GM23338 (cell line): ENCODE measurements around the gene DLGAP4. TPM values are rescaled to one million over a fixed set of nuclear protein-coding genes. Genes with fewer than 3 reads are reported as not detected.

Experiments
- ATAC-seq: fragments of 200-7000 bp; cut with Tn5 transposase; 3 replicates; pipeline ENCODE4 v1.9.1; 2020
- DNase-seq: peaks from one replicate; pipeline ENCODE4 v3.0.0-alpha.2; 2015; ENCODE audit warnings: low spot score
- H2AFZ ChIP-seq: fragments of 200-600 bp; sonication (generic); 2 replicates; pipeline ENCODE4 v1.8.0; 2016; ENCODE audit warnings: antibody characterized with exemption, mild to moderate bottlenecking, moderate library complexity
- H3F3A ChIP-seq: fragments of 200-600 bp; sonication (generic); replicated peaks from 2 replicates; pipeline ENCODE4 v1.8.0; 2017; ENCODE audit warnings: antibody characterized with exemption, mixed run types, low read depth
- H3K27ac ChIP-seq: fragments of 200-600 bp; sonication (generic); 2 replicates; pipeline ENCODE4 v1.6.1; 2016; ENCODE audit warnings: low read depth
- H3K27me3 ChIP-seq: fragments of 200-600 bp; sonication (generic); 2 replicates; pipeline ENCODE4 v1.8.0; 2016; ENCODE audit warnings: mild to moderate bottlenecking, mixed run types, moderate library complexity; ENCODE audit not compliant: insufficient read depth
- H3K36me3 ChIP-seq: fragments of 200-600 bp; sonication (generic); 2 replicates; pipeline ENCODE4 v1.8.0; 2016; ENCODE audit warnings: mild to moderate bottlenecking; ENCODE audit not compliant: insufficient read depth
- H3K4me1 ChIP-seq: fragments of 200-600 bp; sonication (generic); 2 replicates; pipeline ENCODE4 v1.8.0; 2016; ENCODE audit warnings: mild to moderate bottlenecking, moderate library complexity; ENCODE audit not compliant: insufficient read depth
- H3K4me2 ChIP-seq: fragments of 200-600 bp; sonication (generic); 2 replicates; pipeline ENCODE4 v1.7.1; 2017; ENCODE audit warnings: mixed run types
- H3K4me3 ChIP-seq: fragments of 200-600 bp; sonication (generic); 2 replicates; pipeline ENCODE4 v1.6.1; 2016; ENCODE audit warnings: mixed run types
- H3K79me2 ChIP-seq: fragments of 200-600 bp; sonication (generic); replicated peaks from 2 replicates; pipeline ENCODE4 v1.8.0; 2017; ENCODE audit warnings: mild to moderate bottlenecking; ENCODE audit not compliant: insufficient read depth
- H3K9me2 ChIP-seq: fragments of 200-600 bp; sonication (generic); 2 replicates; pipeline ENCODE4 v1.8.0; 2017; ENCODE audit not compliant: insufficient read depth
- H4K20me1 ChIP-seq: fragments of 200-600 bp; sonication (generic); replicated peaks from 2 replicates; pipeline ENCODE4 v1.8.0; 2017; ENCODE audit warnings: mild to moderate bottlenecking; ENCODE audit not compliant: insufficient read depth
- H3K27ac Mint-ChIP-seq: 2 replicates; pipeline ENCODE4 v1.8.0; 2020; ENCODE audit warnings: inconsistent platforms, mild to moderate bottlenecking, moderate library complexity, mixed read lengths
- H3K27me3 Mint-ChIP-seq: 3 replicates; pipeline ENCODE4 v1.8.0; 2022; ENCODE audit warnings: low read depth, mild to moderate bottlenecking, moderate library complexity, mixed read lengths, inconsistent platforms; ENCODE audit not compliant: insufficient read depth, poor library complexity
- H3K36me3 Mint-ChIP-seq: 3 replicates; pipeline ENCODE4 v1.8.0; 2021; ENCODE audit warnings: low read depth, mild to moderate bottlenecking, inconsistent platforms, moderate library complexity, mixed read lengths
- H3K4me1 Mint-ChIP-seq: 3 replicates; pipeline ENCODE4 v1.8.0; 2020; ENCODE audit warnings: mild to moderate bottlenecking, inconsistent platforms, mixed read lengths
- H3K4me3 Mint-ChIP-seq: 3 replicates; pipeline ENCODE4 v1.8.0; 2021; ENCODE audit warnings: moderate library complexity, mild to moderate bottlenecking, inconsistent platforms, mixed read lengths
- H3K9me3 Mint-ChIP-seq: 3 replicates; pipeline ENCODE4 v1.8.0; 2020; ENCODE audit warnings: moderate library complexity, mild to moderate bottlenecking, inconsistent platforms, mixed read lengths
- CREB1 ChIP-seq: fragments of 250-450 bp; sonication (Bioruptor Pico); IDR thresholded peaks from 2 replicates; pipeline ENCODE4 v1.5.0; 2020; ENCODE audit warnings: low read depth, mild to moderate bottlenecking, moderate library complexity
- CTCF ChIP-seq, 2 experiments: fragments of 200-600 bp in 1 of 2; sonication (generic) in 1 of 2; conservative IDR thresholded peaks; 2 replicates each; pipeline versions ENCODE4 v1.5.1 to v1.6.1; 2016 to 2017; ENCODE audit warnings: antibody characterized with exemption in 2 of 2, low read depth in 2 of 2, mild to moderate bottlenecking in 2 of 2, moderate library complexity in 1 of 2
- ETS1 ChIP-seq: IDR thresholded peaks from 2 replicates; pipeline ENCODE4 v1.6.1; 2016; ENCODE audit warnings: antibody characterized with exemption
- EZH2phosphoT487 ChIP-seq: fragments of 200-600 bp; sonication (generic); IDR thresholded peaks from one replicate; pipeline ENCODE4 v1.8.1; 2018; ENCODE audit warnings: antibody characterized with exemption; ENCODE audit not compliant: unreplicated experiment
- JUNB ChIP-seq: IDR thresholded peaks from one replicate; pipeline ENCODE4 v1.6.1; 2016; ENCODE audit warnings: antibody characterized with exemption; ENCODE audit not compliant: unreplicated experiment
- NANOG ChIP-seq: IDR thresholded peaks from 2 replicates; pipeline ENCODE4 v1.6.1; 2016; ENCODE audit warnings: antibody characterized with exemption, borderline replicate concordance
- POLR2AphosphoS5 ChIP-seq: IDR thresholded peaks from 2 replicates; pipeline ENCODE4 v1.6.1; 2016; ENCODE audit warnings: antibody characterized with exemption, low read depth
- REST ChIP-seq: IDR thresholded peaks from one replicate; pipeline ENCODE4 v1.6.1; 2018; ENCODE audit warnings: antibody characterized with exemption; ENCODE audit not compliant: unreplicated experiment
- STAT1 ChIP-seq: IDR thresholded peaks from one replicate; pipeline ENCODE4 v1.6.1; 2016; ENCODE audit warnings: antibody characterized with exemption; ENCODE audit not compliant: unreplicated experiment
- ZNF114 ChIP-seq: fragments of 250-450 bp; sonication (Bioruptor Pico); IDR thresholded peaks from 2 replicates; pipeline ENCODE4 v1.5.0; 2020; ENCODE audit warnings: mild to moderate bottlenecking, moderate library complexity
- ZNF331 ChIP-seq: fragments of 250-450 bp; sonication (Bioruptor Pico); IDR thresholded peaks from 2 replicates; pipeline ENCODE4 v1.5.0; 2020; ENCODE audit warnings: low read depth, mild to moderate bottlenecking, moderate library complexity
- ZNF462 ChIP-seq: fragments of 250-450 bp; sonication (Bioruptor Pico); IDR thresholded peaks from 2 replicates; pipeline ENCODE4 v1.5.0; 2020; ENCODE audit warnings: mild to moderate bottlenecking, moderate library complexity
- polyA plus RNA-seq: library from polyadenylated mRNA; unstranded; fragments of >200 nt; fragmentation: Nextera tagmentation; extraction: Ambion mirVana; gene quantifications from 2 replicates; pipeline ENCODE4 v1.2.1, GENCODE V29; 2016
- total RNA-seq: library from RNA; depleted of rRNA; stranded (reverse); fragments of >200 nt; shearing (Covaris generic); gene quantifications from 2 replicates; pipeline ENCODE4 v1.2.3, GENCODE V29; 2014

DLGAP4 gene
- total and polyA plus RNA-seq, 2 experiments from 2014 or later, result 46.1 to 52.2 TPM

- TF ChIP-seq ZNF462 (CRISPR knock-in tag) (no peak), NANOG (no peak), STAT1 (no peak), EZH2phosphoT487 (no peak)
Observed at GRCh38 chr20:36346256-36346655, 40.1 kb downstream of the DLGAP4 start (continued).

- H3K27me3 Mint-ChIP-seq, result peaks cover 15% of the 10 kb centered on the region
- no peaks in the 10 kb centered on the region for H3K36me3 Mint-ChIP-seq
- no peaks in the 10 kb centered on the region for H3K27me3 ChIP-seq
- no peak overlapping the region for H3K4me2 ChIP-seq
- H3K79me2 ChIP-seq, result no peaks in the 10 kb centered on the region
- DNase-seq (no peak), ATAC-seq (no peak)
- no peaks in the 10 kb centered on the region for H3K36me3 ChIP-seq
- H2AFZ ChIP-seq, result no peak overlapping the region
- H3K4me1 ChIP-seq, result no peaks in the 10 kb centered on the region
- H3K4me3 Mint-ChIP-seq, result no peak overlapping the region
- no peak overlapping the region for H3K27ac Mint-ChIP-seq
- H3K9me3 Mint-ChIP-seq, result no peaks in the 10 kb centered on the region; the same call in 2 of the 3 replicates
- H3K4me1 Mint-ChIP-seq, result peaks cover 14% of the 10 kb centered on the region
- H3K9me2 ChIP-seq, result no peaks in the 10 kb centered on the region
- no peak overlapping the region for H3K27ac ChIP-seq
- no peaks in the 10 kb centered on the region for H3F3A ChIP-seq
- peaks cover 3% of the 10 kb centered on the region; the same call in 1 of the 2 replicates for H4K20me1 ChIP-seq
- H3K4me3 ChIP-seq, result no peak overlapping the region
- TF ChIP-seq CTCF (conservative IDR thresholded peaks at IDR 0.05; ENCODE audit: low read depth in 2 of 2), result no peak
- TF ChIP-seq ETS1, result no peak
- TF ChIP-seq STAT1, result no peak
- TF ChIP-seq ZNF114 (CRISPR knock-in tag), result no peak
- TF ChIP-seq POLR2AphosphoS5, result no peak
- TF ChIP-seq ZNF331 (CRISPR knock-in tag), result no peak
- TF ChIP-seq CREB1 (CRISPR knock-in tag), result no peak
- no peak for TF ChIP-seq JUNB
- no peak for TF ChIP-seq EZH2phosphoT487
- no peak for TF ChIP-seq REST
Observed at GRCh38 chr20:36349384-36350170, 43.4 kb downstream of the DLGAP4 start.
